DMS53 treated with DMSO at 0.1 percent for 48 hours (cell line): Measurements from ENCODE around the gene MAN2B2.

Experiments used
- DNase-seq: peaks from one replicate; lab custom pipeline; 2025; ENCODE audit not compliant: unreplicated experiment; lab: John Stamatoyannopoulos, UW

MAN2B2 gene

DNA sequence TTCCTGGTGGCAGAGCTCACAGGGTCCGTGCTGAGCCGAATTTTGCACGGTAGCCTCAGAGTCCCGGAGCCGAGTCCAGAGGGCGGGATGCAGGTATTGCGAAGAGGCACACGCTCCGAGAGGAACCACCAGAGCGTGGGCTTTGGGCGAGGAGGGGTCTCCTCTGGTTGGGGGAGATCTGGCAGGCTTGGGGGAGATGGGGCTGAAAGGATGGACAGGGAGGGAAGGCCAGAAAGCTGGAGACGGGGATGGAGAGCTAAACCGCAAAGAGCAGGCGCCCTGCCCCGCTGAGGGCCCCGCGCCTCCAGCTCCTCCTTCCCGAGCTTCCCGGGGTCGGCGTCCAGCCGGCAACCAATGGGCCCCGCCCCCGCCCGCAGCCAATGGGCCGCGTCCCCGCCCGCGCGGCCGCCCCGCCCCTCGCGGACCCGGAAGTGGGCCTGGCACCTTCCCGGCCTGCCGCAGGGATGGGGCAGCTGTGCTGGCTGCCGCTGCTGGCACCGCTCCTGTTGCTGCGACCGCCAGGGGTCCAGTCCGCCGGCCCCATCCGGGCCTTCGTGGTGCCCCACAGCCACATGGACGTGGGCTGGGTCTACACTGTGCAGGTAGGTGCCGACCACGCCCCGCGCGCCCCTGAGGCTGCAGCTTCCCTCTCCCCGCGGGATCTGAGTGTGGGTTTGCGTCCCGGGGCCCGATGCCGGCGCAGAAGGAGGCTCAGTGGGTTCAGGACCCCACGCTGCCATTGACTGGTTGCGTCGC, at the start of gene MAN2B2:
Gene MAN2B2, plus strand, starts transcription at position 443 of the 756 bp plus-strand sequence. Its CDS starts 22 bp downstream, at position 465.
- peak; percentile 89 for DNase-seq

DNA sequence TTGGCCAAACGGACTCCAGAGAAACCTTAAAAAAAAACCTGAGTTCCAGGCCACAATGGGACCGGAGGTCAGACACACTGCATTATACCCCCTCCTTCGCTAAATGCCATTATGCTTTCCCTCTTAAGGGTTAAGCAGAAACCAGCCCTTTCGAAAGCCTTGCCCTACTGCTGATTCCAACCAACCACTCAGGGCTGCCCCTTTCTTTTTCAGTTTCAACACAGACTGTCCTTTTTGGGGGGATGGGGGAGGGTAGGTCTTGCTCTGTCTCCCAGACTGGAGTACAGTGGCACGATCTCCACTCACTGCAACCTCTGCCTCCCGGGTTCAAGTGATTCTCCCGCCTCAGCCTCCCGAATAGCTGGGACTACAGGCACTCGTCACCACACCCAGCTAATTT, 49.5 kb upstream of the MAN2B2 start:
- no peak for DNase-seq

DNA sequence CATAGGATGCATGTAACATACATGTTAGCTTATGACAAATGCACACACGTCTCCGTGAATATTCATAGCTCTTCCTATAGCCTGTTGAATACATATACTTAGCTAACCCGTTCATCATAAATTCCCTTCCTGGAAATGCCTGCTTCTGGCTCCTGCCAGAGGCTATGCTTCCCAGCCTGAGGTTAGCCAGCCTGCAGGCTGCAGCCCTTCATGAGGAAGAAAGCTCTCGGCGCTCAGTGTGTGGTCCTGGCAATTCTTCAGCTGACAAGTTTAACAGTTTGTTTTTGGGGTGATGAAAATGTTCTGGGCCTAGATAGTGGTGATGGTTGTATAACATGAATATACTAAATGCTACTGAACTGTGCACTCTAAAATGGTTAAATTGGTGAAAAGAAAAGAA, 48.8 kb upstream of the MAN2B2 start:
- no peak for DNase-seq

DNA sequence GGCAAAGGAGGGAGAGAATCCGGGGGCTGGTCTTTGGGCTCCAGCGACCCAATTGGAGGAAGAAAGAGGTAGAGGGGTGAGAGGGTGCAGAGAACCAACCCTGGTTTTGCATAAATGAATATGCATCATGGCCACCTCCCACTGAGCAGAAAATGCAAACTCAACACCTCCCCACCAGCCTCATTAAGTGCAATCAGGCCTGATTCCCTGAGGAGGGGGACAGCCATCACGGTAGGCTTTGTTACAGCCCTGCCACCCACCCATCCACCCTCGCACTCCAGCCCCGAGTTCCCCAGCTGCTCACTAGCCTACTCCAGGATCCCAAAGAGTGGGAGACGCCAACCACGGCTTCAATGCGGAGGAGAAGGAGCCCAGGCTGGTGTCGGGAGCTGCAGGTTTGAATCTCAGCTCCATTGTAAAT, 48.3 kb upstream of the MAN2B2 start:
- DNase-seq, result no peak

DNA sequence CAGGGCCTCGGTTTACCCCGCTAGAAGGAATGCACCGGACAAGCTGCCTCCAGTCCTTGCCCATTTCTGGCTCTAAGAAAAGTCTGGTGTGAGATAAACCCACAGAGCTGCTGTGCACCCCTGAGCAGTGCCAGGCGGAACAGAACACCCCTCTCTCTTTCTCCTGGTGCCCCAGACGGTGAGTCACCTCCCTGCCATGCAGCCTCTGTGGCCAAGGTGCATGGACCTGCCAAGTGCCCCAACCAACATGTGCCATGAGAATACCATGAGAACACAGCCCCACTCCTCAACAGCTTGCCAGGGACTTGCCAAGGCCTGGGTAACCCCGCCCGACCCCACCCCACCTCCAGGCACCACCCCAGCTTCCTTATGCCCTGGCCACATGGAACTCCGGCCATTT, 47.7 kb upstream of the MAN2B2 start:
- DNase-seq, result no peak

DNA sequence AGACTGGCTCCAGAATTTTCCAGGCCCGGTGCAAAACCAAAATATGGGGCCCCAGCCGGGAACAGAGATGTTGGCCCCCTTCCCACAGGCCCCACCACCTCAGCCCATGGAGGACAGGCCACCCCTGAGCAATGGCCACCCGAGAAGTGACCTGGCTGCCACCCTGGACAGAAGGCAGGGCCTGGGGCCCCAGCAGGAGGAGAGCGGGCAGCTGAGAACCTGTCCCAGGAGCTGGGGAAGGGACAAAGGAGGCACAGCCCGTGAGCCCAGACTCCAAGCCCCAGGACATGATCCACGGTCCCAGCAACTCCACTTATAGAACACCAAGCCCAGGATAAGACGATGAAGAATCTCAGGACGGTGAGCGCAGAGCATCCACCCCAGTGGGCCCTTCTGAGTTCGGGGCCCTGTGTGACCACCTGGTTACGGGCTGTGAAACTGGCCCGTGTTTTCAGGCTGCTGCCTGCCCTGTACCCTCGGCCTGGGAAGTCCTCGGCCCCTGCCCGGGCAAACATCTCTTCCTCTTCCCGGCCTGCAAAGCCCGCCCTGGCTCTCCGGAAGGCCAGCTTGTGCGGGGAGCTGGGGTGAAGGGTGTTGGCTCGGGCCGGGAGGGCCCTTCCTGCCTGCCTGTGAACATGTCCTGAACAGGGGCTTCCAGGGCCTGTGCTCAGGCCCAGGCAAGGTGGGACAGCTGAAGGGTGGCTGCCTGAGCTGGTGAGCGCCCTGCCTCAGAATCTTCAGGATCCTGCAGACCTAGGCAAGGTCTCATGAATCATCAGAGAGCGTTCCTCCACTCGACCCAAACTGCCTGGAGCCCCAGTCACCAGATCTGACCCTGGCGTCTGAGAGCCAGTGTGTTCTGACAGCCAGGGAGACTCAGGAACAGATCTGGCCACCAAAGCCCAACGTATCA, 47.0 kb upstream of the MAN2B2 start:
- DNase-seq, result no peak

DNA sequence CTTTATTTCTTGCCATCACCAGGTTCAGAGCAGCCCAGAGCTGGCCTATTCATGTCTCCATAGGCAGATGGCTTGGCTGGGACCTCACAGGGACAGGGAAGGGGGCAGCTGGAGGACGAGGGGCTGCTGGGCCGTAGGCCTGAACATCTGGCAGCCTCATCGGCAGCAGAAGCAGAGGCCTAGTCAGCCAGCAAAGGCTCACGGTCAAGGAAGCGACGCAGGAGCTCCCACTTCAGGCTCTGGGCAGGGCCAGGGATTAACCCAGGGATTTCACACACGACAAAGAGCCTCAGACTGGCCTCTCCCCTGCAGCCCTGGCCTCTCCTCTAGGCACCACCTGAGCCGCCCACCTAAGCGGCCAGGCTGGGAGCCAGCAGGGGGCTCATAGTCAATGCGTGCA, 46.0 kb upstream of the MAN2B2 start:
- no peak for DNase-seq

DNA sequence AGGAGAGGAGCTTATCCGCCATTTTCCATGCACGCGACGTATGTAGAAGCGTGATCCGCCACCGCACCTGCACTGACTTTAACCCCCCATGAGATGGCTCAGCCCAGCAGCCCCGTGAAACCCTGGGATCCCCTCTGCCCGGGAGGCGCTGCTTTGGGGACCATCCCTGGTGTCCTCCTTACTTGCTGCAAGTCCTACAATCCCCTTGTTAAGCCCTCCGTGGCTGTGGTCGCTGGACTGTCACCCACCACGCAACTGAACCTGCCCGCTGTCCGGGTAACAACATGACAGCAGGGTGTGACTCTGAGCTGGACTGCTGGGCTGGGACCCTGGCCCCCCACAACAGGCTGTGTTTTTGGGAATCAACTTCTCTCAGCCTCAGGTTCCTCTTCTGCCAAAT, 44.7 kb upstream of the MAN2B2 start:
- DNase-seq, result no peak

DNA sequence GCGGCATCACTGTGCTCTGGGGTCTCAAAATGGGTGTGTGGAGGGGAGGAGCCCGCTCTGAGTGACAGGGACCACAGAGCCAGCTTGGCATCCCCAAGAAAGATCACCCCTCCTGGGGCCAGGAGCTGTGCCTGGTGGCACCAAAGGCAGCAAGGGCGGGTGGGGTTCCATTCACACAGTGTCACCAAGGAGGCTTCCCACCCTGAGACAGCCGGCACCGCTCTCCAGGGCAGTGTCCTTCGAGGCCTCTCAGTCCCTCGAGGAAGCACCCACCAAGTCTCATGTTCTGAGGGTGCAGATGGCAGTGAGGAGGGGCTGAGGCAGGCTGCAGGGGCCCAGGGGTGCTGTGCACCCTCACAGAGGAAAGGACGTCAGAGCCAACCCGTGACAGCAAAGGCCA, 44.0 kb upstream of the MAN2B2 start:
- DNase-seq, result no peak

DNA sequence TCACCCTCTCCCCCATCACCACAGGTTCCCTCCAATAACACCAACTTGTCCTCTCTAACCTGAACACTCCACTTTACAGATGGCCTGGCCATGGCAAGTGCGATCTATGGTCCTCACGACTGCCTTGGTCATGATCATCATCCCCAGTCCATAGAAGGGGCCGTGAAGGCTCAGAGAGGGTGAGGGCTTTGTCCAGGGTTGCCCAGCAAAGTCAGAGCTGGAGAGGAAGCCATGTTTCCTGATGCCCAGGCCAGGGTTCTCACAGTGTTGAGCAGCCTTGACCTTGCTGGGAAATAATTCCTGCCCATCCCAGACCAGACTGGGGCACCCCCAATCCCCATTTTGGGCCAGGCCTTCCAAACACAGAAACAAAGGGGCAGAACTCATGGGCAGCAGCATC, 42.9 kb upstream of the MAN2B2 start:
- DNase-seq, result no peak

DNA sequence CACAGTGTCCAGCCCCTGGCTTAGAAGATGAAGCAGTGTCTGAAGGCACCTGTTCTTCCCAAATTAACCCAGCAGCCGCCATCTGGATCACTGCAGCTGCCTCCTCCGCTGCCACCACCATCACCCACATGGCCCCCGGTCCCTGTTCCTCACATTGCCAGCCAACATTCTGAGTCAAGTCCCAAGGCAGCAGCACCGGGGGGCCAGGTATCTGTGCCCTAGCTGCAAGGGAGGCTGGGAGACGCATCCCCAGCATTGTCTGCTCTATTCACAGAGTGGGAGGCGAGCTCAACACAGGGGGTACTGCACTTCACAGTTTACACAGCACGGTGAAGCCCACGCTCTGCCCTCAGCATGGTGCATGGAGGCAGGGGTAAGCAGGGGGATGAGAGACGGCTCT, 42.3 kb upstream of the MAN2B2 start:
- DNase-seq, result no peak

DNA sequence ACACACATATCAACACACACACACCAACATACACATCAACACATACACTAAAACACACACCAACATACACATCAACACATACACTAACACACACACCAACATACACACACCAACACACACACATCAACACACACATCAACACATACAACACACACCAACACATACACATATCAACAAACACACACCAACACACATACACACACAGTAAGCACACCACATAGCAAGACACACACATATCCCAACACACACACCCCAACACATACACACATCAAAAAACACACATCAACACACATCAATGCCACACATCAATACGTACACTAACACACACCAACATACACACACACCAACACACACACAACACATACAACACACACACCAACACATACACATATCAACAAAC, 40.9 kb upstream of the MAN2B2 start:
- DNase-seq, result no peak

DNA sequence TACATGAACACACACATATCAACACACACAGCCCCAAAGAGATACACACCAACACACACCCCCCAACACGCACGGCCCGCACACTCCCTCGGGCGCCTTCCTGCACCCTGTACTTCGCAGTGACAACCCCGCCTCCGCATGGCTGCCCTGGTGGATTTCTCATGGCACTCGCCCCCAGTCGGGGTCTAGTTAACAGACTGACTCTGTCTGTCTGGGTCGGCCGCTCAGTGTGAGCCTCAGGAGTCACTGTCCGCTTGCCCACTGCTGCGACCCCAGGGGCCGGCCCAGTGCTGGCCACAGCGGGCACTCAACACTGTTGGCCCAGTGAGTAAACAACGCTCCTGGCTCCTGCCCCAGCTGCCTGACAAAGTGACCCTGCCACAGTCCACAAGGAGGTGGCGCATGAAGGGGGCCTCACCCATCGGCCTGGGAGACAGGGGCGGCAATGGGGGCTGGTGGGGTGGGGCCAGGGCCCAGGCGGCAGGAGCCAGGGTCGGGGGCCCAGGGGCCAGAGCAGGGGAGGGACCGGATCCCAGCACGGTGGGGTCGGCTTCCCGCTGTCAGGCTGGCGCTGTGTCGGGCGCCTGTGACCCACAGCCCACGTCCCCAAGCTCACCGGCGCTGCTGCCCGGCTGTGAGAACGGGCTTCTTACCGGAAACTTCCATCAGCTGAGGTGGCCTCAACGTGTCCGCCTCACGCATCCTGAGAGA, 40.2 kb upstream of the MAN2B2 start:
- DNase-seq, result no peak

DNA sequence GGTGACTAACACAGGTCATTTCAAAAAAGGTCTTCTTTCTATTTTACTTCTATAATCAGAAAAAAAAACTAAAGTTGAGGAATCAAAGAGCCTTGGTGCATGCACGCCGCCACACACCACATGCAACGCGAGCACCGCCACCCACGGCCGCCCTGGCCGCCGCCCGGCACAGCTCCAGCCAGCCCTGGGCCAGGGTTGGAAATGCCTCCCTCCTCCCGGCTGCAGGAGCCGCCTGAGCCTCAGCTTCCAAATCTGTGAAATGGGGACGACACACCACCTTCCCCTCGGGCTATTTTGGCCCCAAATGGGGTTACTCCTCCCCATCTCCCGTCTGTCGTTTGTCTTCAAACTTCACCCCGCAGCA, 39.7 kb upstream of the MAN2B2 start:
- no peak for DNase-seq

DNA sequence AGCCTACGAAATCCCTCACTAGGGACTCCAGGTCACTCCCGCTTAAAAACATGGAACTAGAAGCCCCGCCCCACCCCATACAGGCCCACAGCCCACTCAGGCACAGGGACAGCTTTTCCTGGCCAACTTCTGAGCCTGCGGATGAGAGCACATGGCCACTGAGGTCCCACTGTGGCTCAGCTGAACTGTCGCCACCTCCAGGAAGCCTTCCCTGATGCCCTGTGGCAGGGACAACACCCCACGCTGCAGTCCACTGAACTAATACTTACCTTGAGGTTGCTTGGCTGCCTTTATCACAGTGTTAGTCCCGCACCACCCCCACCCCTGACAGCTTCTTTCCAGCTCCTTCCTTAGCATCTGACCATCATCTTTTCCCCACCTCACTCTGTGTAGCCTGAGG, 39.3 kb upstream of the MAN2B2 start:
- DNase-seq, result no peak

DNA sequence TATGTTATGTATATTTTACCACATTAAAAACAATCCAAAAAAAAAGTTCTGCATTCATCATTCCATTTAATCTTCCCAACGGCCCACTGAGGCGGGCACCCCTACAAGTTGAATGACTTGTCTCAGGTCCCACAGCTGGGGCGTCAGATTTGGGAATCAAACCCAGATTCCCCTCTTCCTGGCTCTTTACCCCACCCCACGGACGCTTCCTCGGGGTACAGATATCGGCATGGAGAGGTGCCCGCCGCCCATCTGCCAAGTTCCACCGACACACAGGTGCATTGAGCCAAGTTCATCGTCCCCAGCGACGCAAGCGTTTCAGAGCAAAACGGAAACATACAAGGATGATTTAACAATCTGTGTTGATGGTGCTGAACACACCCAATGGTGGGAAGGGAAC, 36.9 kb upstream of the MAN2B2 start:
- DNase-seq, result no peak

DNA sequence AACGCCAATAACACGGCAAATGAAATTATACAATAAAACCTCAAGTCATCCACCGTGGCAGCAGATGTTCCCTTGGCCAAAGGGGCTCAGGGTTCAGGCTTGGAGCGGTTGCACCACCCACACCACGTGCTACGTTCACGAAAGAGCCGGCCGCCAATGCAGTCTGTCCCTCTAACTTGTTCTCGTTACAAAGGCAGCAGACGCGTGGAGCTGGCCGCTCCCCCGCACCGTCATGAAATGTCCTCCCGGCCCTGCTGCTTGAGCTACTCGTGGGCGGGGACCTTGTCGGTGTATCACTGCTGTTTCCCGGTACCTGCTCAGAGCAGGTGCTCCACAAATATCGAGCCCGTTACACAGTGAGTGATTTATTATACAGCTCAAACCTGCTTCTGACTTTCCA, 36.4 kb upstream of the MAN2B2 start:
- peak; percentile 80 for DNase-seq

DNA sequence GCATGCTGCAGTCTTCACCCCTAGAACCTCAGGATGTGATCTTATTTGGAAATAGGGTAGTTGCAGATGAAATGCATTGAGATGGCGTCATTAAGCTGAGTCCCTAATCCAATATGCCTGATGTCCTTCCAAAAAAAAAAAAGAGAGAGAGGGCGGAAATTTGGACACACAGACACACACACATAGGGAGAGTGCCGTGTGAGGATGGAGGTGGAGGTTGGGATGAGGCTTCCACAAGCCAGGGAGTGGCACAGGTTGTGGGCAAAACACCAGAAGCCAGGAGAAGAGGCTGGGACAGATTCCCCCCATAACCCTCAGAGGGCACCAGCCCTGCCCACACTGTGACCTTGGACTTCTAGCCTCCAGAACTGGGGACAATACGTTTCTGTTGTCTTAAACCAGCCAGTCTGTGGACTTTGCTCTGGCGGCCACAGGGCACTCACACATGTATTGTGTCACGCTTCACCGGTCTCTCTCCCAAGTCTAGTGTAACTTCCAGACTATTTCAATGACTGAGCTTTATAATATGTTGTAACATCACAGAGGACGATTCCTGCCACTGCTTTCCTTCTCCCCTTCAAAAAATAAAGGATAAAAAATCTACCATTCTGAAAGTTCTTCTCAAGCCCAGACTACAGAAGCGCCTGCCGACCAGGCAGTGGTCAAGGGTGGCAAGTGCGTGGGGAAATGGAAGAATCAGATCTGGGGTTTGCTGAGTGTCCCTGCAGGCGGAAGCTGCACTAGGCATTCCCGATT, 35.8 kb upstream of the MAN2B2 start:
- no peak for DNase-seq

DNA sequence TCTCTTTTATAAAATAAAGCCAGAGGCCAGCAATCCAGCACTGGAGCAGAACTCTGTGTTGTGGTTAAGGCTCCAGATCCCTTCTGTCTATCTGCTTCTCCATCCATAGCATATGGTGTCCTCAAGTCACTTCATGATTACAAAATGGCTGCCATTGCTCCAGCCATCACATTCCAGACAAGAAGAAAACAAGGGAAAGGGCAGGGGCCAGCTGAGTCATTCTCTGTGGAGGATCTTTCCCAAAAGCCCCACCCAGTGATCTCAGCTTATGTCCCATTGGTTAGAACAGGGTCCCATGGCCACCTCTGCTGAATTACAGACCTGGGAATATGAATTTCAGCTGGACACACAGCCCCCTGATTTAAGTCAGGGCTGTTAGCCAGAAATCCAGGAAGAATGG, 34.1 kb upstream of the MAN2B2 start:
- no peak for DNase-seq

DNA sequence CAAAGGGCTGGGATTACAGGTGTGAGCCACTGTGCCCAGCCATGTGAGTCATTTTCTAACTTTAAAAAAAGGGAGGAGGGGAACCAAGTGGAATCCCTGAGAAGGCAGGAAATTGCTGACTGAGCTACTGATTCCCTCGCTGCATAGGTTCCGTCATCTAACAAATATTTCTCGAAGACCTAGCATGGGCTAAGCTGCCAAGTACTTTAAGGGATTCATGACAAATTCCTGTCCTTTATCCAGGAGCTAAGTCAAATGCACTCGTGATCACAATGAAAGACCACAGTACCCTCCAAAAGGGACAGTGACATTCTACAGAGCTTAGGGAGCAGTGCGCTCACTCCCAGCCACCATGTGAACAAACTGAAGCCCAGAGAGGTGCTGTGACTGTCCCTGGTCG, 33.2 kb upstream of the MAN2B2 start:
- no peak for DNase-seq

DNA sequence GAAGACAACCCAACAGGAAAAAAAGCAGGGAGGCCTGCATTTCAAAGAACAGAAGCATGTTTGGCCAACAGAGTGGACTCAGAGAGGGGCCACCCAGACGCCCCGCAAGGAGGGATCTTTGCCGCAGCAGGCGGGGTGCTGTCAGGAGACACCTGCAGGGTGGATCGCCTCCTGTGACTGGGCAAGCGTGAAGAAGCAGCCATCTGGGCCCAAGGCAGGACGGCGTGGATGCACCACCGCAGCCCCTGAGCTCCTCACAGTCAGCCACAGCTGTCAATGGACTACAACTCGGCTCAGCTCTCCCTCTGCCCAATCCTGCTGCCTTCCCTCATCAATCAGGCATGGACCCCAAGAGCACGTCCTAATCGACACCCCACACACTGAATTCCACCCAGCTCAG, 32.0 kb upstream of the MAN2B2 start:
- no peak for DNase-seq
